BJ (cell line): ENCODE results near the gene RRP15. TPM values are rescaled to one million over a fixed set of nuclear protein-coding genes. Genes with fewer than 3 reads are reported as not detected.

Experiments
- CTCF ChIA-PET: fragments of 350-600 bp; formaldehyde crosslinking; extraction: SDS; loops from one replicate; lab custom pipeline; 2021; ENCODE audit warnings: antibody characterized with exemption, inconsistent platforms; lab: Yijun Ruan, JAX
- POLR2A ChIA-PET: fragments of 300-600 bp; sonication (Branson Sonifier 250); formaldehyde crosslinking; extraction: SDS; loops from one replicate; lab custom pipeline; 2021; ENCODE audit warnings: antibody characterized with exemption; lab: Charles Lee
- DNase-seq: peaks from one replicate; pipeline ENCODE4 v3.0.0-alpha.2; 2011; ENCODE audit warnings: low read depth
- H3K27me3 ChIP-seq: 2 replicates; pipeline ENCODE4 v1.6.0; 2011; ENCODE audit warnings: low read length; ENCODE audit not compliant: control insufficient read depth, insufficient read depth
- H3K36me3 ChIP-seq: 2 replicates; pipeline ENCODE4 v1.5.1; 2011; ENCODE audit warnings: low read length; ENCODE audit not compliant: control insufficient read depth, insufficient read depth
- H3K4me3 ChIP-seq: 2 replicates; pipeline ENCODE4 v1.5.1; 2011; ENCODE audit warnings: low read depth, mild to moderate bottlenecking, control low read depth, low read length
- CTCF ChIP-seq: IDR thresholded peaks from 2 replicates; pipeline ENCODE4 v1.5.1; 2011; ENCODE audit warnings: low read depth, mild to moderate bottlenecking, control low read depth, inconsistent platforms, low read length, moderate library complexity; ENCODE audit not compliant: insufficient read depth
- polyA plus RNA-seq: library from polyadenylated mRNA; depleted of rRNA; stranded (reverse); fragments of >200 nt; gene quantifications from 2 replicates; pipeline ENCODE4 v1.2.3, GENCODE V29; 2011

Gene RRP15
- polyA plus RNA-seq, 1 experiment = 0.88 TPM

DNA sequence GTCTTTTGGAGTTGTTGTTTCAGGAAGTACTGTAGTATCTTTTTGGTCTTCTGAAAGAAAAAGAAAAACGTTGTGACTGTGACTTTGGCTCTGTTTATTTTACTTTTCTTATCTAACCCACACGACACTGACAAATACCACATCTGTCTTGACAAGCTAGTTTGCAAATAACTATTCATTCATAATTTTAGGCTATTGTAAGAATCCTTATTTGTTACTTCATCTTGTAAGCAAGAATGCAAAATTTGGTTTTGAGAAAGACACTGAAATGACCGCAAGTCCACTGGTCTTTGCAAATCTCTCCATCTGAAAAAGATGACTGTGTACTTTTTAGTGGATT is 72.8 kb downstream of the RRP15 start:
- TF ChIP-seq CTCF = no peak
- POLR2A ChIA-PET = no interaction called here
- Histone ChIP-seq H3K4me3 (no peak overlapping the region), H3K27me3 (no peaks in the 10 kb centered on the region), H3K36me3 (no peaks in the 10 kb centered on the region; the same call in 1 of the 2 replicates)
- CTCF ChIA-PET = interaction anchor here (1.2 kb wide), 1 partner anchor 188 kb away, joined by 4 read pairs; no protein-coding TSS in a partner anchor
- no peak for DNase-seq

DNA sequence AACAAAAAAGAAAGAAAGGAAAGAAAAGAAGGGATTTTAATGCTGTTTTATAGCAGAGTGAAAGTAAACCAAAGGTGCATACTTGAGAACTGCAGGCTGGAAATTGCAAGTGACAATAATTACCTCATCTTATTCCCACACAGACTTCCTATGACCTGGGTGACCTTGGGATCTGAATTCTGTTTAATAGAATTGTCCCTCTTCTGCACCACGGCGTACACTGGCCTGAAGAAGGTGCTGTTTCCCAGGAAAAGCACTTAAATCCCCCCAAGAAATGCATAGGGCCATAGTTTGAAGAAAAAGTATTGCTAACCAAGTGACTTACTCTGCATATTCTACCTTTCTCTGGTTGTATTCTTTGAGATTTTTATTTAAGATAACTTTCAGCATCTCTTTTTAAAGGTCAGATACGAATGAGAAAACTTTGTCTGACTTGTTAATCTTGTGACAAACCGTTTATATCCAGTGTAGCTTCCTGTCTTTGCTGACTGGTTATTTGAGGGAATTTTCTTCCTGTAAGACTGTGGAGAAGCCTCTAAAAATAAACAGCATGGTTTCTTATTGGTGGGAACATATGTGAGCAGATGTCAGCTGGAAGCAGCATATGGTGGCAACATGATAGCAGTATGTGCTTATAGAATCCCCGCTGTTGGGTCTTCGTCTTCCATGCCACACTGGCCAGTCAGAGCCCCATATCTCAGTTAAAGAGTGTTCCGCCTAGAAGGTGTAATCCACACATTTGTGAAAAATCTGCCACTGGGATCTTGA is 76.4 kb downstream of the RRP15 start:
- TF ChIP-seq CTCF = peak; percentile 69
- no peak overlapping the region for H3K4me3 ChIP-seq
- POLR2A ChIA-PET = no interaction called here
- CTCF ChIA-PET = interaction anchor here (0.6 to 3.2 kb wide), 12 partner anchors 8 to 1113 kb away, joined by 3 to 14 read pairs (median 3); partner anchors contain the start of gene TGFB2
- no peak for DNase-seq
- H3K36me3 ChIP-seq = no peaks in the 10 kb centered on the region; the same call in none of the 2 replicates
- no peaks in the 10 kb centered on the region for H3K27me3 ChIP-seq

- POLR2A ChIA-PET = no interaction called here
- no peak for DNase-seq
- Histone ChIP-seq H3K36me3 (no peaks in the 10 kb centered on the region; the same call in 1 of the 2 replicates), H3K4me3 (no peak overlapping the region), H3K27me3 (no peaks in the 10 kb centered on the region)
- CTCF ChIA-PET = interaction anchor here (1.6 kb wide), 1 partner anchor 184 kb away, joined by 5 read pairs; no protein-coding TSS in a partner anchor
- TF ChIP-seq CTCF = no peak
Measured at GRCh38 chr1:218362418-218363076, 77.5 kb downstream of the RRP15 start.

DNA sequence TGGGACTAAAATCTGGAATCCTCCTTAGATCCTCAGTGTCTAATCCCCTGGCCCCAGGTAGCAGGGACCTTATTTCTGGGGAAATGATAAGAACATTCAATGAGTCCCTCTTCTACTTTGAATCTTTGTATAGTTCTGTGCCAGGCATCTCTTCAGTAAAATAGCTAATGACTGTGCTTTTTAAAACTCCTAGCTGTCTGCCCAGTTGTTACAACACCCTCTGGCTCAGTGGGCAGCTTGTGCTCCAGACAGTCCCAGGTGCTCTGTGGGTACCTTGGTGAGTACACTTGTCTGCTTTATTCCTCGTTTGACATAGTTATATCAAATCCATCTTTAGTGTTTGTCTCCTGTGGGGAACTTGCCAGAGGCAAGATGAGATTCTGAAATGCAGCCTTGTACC is 78.0 kb downstream of the RRP15 start:
- POLR2A ChIA-PET = no interaction called here
- Histone ChIP-seq H3K4me3 (no peak overlapping the region), H3K27me3 (no peaks in the 10 kb centered on the region), H3K36me3 (no peaks in the 10 kb centered on the region; the same call in 1 of the 2 replicates)
- CTCF ChIA-PET = interaction anchor here (0.9 to 1.6 kb wide), 2 partner anchors 158 to 183 kb away, joined by 3 to 5 read pairs; no protein-coding TSS in a partner anchor
- DNase-seq = no peak
- no peak for TF ChIP-seq CTCF

DNA sequence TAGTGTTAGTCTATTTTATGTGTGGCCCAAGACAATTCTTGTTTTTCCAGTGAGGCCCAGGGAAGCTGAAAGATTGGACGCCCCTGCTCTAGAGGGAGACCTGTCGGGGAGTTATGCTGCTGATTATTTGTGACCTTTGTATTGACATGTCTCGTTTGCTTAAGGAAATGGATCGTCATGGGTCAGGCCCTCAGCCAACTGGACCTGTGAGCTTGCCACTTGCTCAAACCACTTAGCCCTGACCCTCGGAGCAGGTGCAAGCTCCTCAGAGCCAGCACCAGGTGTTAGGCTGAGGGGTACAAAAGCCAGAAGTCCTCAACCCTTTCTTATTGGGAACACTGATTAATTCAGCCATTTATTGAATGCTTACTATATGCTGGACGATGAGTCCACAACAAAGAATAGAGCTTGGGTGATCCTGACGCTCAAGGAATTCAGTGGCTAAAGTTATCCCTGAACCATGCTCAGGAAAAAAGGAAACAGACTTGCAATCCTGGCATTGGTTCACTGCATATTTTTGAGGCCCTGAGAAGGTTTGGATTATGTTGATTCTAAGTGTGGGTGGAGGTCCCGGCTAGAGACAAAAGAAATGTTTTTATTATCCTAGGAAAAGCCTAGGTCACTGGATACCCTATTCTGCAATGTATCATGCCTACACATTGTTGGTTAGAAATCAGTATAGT is 79.1 kb downstream of the RRP15 start:
- POLR2A ChIA-PET = no interaction called here
- Histone ChIP-seq H3K27me3 (no peaks in the 10 kb centered on the region), H3K4me3 (no peak overlapping the region), H3K36me3 (no peaks in the 10 kb centered on the region; the same call in none of the 2 replicates)
- DNase-seq = no peak
- CTCF ChIA-PET = interaction anchor here (0.9 to 1.7 kb wide), 8 partner anchors 8 to 188 kb away, joined by 3 to 5 read pairs (median 4); no protein-coding TSS in a partner anchor
- TF ChIP-seq CTCF = no peak
